HT1080 (cell line): ENCODE data around the gene TPO. TPM values are rescaled to one million over a fixed set of nuclear protein-coding genes. Genes with fewer than 3 reads are reported as not detected.

Experiments used
- DNase-seq: peaks from one replicate; pipeline ENCODE4 v3.0.0-alpha.2; 2015; ENCODE audit warnings: low read depth
- total RNA-seq: library from RNA; depleted of rRNA; stranded (reverse); fragments of >200 nt; shearing (Covaris generic); gene quantifications from 2 replicates; pipeline ENCODE4 v1.2.3, GENCODE V29; 2014

TPO gene
- total RNA-seq, 1 experiment from 2014 or later = 0.43 TPM

GRCh38 chr2:1521191-1521877, 108.1 kb downstream of the TPO start:
- DNase-seq = no peak

GRCh38 chr2:1521878-1522830, 108.9 kb downstream of the TPO start:
- no peak for DNase-seq

GRCh38 chr2:1527153-1527992, 114.1 kb downstream of the TPO start:
- DNase-seq = no peak

- DNase-seq = no peak
Measured at GRCh38 chr2:1528273-1529064, 115.2 kb downstream of the TPO start.

- DNase-seq = no peak
Measured at GRCh38 chr2:1538663-1539062, 125.4 kb downstream of the TPO start.

GRCh38 chr2:1539441-1539840, 126.2 kb downstream of the TPO start:
- DNase-seq = no peak

GRCh38 chr2:1539973-1540372, 126.7 kb downstream of the TPO start:
- no peak for DNase-seq

GRCh38 chr2:1540481-1540880, 127.2 kb downstream of the TPO start:
- no peak for DNase-seq

- no peak for DNase-seq
Measured at GRCh38 chr2:1541040-1541439, 127.8 kb downstream of the TPO start.

GRCh38 chr2:1541819-1542475, 128.7 kb downstream of the TPO start:
- no peak for DNase-seq

- DNase-seq = no peak
Measured at GRCh38 chr2:1542971-1543370, 129.7 kb downstream of the TPO start.

- DNase-seq = no peak
Measured at GRCh38 chr2:1543776-1544477, 130.7 kb downstream of the TPO start.

GRCh38 chr2:1544478-1545069, 131.3 kb downstream of the TPO start:
- DNase-seq = peak; percentile 23

GRCh38 chr2:1546023-1546591, 132.8 kb downstream of the TPO start:
- DNase-seq = peak; percentile 40

- no peak for DNase-seq
Measured at GRCh38 chr2:1546901-1547300, 133.6 kb downstream of the TPO start.

- no peak for DNase-seq
Measured at GRCh38 chr2:1548910-1549673, 135.8 kb downstream of the TPO start.

GRCh38 chr2:1550076-1550475, 136.8 kb downstream of the TPO start:
- DNase-seq = no peak
